HG03108 (cell line): ENCODE data around the gene FPR3.
"Not testable (repeated sequence)": the region's sequence is repeated elsewhere in the genome, so short reads cannot be mapped to it uniquely, and the experiment has no call there.

Experiments
- ATAC-seq: cut with Tn5 transposase; IDR thresholded peaks from one replicate; pipeline ENCODE4 v1.9.1; 2021; ENCODE audit warnings: moderate library complexity; ENCODE audit not compliant: unreplicated experiment

FPR3 gene, protein sequence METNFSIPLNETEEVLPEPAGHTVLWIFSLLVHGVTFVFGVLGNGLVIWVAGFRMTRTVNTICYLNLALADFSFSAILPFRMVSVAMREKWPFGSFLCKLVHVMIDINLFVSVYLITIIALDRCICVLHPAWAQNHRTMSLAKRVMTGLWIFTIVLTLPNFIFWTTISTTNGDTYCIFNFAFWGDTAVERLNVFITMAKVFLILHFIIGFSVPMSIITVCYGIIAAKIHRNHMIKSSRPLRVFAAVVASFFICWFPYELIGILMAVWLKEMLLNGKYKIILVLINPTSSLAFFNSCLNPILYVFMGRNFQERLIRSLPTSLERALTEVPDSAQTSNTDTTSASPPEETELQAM

DNA sequence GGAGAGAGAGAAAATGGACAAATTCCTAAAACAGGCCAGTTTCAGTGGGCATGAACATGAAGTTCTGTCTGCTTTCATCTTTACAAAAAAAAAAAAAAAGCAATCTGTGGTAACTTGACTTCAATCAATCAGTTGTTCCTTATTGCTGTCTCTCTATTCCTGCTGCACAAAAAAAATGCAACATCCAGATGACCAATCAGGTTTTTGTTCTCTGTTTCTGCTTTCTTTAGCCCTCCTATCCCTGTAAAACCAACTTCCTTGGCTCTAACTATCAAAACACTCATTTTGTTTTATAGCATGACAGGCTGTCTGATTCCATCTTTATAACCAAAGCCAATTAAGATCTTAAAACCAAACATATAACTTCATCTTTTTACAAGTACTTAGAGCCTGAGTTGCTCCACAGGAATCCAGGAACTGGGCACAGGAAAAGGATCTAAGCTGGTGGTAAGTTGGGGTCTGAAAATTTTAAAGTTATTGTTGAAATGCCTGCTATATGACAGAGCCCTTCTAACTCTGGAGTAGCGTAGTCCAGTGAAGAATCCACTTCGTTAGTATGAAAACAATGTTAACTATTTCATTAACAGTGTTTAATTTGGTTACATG lies at the start of gene FPR3:
TSS of gene FPR3 (plus strand) at position 273 of the 606 bp plus-strand sequence. CDS start 28,592 bp downstream, outside the sequence.
- no peak for ATAC-seq

DNA sequence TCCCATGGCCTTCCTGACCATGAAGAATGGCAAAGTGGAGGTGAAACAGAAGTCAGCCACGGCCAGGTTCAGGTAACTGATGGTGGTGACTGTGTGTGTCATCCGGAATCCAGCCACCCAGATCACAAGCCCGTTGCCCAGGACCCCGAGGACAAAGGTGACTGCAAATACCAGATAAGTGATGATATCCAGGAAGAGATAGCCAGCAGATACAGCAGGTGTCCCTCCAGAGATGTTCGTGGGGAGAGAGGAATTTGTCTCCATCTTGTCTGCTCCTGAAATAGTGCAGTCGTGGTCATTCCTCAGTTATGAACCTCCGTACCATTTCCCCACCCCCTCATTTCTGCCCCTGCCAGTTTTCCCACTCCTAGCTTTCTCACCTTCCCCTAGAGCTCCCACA lies 48.2 kb upstream of the FPR3 start:
- ATAC-seq: no peak

- ATAC-seq: no peak
Observed at GRCh38 chr19:51749979-51750378, 45.0 kb upstream of the FPR3 start.

DNA sequence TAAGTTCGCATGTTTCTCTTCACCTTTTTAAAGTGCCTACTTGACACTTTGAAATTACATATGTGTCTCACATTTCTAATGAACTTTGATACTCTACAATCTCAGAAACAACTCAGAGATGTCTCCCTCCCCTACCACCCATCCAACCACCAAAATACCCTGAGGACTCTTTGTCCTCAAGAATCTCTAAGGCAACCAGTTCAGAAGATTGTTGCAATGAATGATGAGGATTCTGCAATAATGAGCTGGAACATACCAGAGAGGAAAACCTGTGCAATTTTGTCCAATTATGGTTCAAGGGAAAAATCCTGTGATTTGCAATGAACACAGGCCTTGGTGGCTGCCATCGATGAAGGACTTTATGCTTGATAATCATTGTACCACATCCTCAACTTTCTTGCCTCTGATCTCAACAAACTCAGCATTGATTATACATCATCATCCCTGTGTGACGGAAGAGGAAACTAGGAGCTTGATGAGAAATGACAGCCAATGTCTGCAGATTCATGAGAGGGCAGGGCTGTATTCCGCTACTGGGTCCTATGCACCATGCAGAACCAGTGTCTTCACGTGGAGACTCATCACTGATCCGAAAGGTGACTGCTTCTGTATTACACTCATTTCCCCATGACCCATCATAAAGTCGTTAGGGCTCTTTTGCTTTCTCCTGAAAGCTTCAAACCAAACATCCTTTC lies 44.4 kb upstream of the FPR3 start:
- no peak for ATAC-seq

DNA sequence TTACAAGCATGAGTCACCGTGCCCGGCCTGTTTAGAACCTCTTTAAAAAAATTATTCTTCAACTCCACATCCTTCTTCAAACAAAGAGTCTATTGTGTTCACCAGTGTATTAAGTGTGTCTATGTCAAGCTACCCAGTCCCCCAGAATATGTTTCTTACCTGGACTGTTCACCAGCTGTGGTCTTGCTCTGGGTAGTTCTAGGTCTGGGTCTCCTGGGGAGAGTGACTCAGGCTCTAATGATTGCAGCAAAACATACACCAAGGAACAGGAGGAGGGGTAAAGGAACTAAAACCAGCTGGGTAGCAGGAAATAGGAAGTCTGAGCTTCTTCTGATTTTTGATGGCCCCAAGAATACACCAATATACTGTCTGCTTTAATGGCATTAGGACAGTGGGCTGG lies 43.3 kb upstream of the FPR3 start, which contains the start of gene FPR1:
TSS of gene FPR1 (minus strand) at position 224 of the 400 bp plus-strand sequence. CDS start 4,884 bp downstream, outside the sequence.
- no peak for ATAC-seq

- no peak for ATAC-seq
Observed at GRCh38 chr19:51754109-51754508, 40.8 kb upstream of the FPR3 start.

- no peak for ATAC-seq
Observed at GRCh38 chr19:51754770-51755169, 40.2 kb upstream of the FPR3 start.

DNA sequence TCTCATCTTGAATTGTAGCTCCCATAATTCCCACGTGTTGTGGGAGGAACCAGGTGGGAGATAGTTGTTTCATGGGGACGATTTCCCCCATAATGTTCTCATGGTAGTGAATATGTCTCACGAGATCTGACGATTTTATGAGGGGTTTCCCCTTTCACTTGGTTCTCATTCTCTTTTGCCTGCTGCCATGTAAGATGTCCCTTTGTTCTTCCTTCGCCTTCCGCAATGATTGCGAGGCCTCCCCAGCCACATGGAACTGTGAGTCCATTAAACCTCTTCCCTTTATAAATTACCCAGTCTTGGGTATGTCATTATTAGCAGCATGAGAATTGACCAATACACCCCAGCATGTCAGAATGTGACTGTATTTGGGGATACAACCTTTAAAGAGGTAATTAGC lies 39.4 kb upstream of the FPR3 start:
- no peak for ATAC-seq

DNA sequence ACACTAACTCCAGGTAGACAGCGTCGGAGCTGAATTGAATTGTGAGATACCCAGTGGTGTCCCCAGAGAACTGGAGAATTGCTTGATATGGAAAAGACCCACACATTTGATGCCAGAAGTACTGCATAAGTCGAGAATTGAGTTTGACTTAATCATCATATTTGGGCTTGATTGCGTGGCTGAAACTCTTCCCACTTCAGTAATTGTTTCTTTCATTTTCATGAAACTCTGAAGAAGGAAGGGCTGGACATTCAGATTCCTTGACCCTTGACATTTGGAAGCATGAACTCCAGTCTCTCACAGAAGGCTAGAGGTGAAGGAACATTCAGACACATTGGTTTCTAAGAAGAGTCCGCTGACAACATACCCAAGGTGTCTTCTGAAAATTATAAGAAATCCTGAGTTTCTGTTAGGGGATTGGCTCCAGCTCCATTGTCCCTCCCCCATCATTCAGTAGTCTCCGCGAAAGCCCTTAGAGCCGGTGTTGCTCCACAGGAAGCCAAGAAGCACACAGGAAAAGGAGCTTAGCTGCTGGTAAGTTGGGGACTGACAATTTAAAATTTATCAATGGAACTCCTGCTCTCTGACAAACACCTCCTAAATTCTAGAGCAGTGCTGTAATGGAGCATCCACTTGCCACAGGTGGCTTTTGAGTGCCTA lies 34.1 kb upstream of the FPR3 start, which contains the start of gene FPR2:
TSS of gene FPR2 (plus strand) at position 484 of the 660 bp plus-strand sequence. CDS start 7,479 bp downstream, outside the sequence.
- no peak for ATAC-seq

DNA sequence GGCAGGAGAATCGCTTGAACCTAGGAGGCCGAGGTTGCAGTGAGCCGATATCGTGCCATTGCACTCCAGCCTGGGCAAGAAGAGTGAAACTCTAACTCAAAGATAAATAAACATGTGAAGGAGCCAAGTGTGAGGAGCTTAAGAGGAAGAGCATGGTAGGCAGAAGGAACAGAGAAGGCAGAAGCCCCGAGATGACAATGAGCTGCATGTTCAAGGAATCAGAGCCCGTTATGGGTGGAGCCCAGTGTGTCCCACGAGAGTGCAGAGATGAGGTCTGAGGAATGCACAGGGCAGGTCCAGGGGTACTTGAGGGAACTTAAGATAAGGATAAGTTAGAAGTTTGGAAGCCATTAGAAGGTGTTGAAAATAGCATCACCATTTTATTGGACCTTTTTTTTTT lies 33.3 kb upstream of the FPR3 start:
- no peak for ATAC-seq

- ATAC-seq: no peak
Observed at GRCh38 chr19:51765086-51765485, 29.9 kb upstream of the FPR3 start.

DNA sequence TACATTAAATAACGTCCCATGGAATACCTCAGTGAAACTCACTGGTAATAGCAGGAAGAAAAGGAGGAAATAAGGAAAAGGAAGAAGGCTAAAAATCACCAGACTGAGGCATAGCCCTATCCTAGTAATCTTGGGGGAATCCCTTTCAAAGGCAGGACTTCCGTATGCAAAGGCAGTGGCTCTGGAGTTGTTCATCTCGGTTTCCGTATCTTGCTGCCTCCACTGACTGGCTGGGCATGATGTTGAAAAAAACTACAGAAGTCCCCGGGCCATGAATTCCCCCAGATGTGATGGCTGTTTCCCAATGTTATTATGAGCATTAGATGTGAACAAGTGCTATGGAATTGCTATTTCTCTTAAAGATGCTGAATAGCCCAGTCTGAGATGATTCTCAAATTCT lies 28.5 kb upstream of the FPR3 start:
- ATAC-seq: no peak

DNA sequence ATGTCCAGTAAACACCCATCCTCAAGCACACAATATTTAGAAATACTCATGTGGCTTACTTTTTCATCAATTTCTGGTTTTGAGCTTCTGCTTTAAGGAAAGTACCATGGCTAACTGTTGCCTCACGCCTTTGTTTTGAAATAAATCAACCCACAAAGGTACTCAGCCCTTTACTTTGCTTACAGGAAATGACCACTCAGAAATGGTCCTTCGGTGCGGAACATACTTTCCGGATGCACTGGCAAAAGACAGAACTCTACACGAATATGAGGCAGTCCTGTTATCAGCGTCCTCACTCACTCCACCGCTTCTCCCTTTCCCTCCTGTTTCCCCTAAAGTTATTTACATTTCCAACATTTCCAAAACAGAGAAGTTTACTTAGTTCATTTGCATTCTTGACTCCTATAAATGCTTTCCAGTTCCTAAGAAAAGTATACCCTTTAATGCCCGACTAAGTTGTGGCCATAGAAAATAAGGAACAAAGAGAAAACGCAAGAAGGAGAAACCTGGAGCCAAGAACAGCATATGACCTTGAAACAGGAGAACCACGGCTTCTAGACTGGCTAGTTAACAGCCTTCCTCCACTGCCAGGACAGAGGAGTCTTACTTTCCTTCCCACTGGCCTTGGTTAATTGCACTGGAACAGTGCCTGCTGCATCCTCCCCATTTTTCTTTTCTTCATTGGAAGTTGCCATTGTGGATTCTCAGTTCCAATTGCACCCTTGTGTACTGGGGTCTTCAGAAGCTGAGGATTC lies 23.4 kb upstream of the FPR3 start:
- ATAC-seq: no peak

GRCh38 chr19:51772977-51773376 lies 22.0 kb upstream of the FPR3 start:
- ATAC-seq: no peak

- ATAC-seq: not testable (repeated sequence)
Observed at GRCh38 chr19:51776561-51776960, 18.4 kb upstream of the FPR3 start.

DNA sequence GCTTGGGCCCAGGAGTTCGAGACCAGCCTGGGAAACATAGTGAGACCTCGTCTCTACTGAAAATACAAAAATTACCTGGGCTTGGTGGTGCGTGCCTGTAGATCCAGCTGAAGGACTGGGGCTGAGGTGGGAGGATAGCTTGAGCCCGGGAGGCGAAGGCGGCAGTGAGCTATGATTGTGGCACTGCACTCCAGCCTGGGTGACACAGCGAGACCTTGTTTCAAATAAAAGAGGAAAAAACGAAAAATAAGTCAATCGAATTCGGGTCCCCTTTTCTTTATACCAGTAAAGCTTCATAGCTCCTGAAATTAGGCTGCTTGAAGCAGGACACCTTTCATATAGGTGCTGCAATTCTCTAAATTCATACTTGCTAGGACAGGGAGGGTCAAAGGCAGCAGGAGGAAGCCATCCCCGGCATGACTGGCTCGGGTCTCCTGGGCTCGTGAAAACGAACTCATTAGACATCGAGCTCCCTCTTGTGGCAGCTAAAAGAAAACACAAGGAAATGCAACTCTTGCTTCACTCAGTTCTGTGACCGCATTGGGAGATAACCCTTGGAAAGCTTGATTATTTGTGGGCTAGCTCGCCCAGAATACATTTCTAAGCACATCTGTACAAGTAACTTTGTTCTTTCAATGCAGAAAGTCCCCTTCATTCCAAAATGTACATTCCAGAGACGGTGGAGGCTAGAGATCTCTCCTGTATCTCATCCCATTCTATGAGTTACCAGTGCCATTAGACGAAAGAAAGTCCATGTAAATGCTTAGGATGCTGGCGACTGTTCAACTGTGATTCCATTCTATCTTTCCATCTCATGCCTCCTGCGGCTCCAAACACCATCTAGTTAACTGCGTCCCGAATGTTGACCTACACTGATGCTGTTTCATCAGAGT lies 17.1 kb upstream of the FPR3 start:
- ATAC-seq: no peak

DNA sequence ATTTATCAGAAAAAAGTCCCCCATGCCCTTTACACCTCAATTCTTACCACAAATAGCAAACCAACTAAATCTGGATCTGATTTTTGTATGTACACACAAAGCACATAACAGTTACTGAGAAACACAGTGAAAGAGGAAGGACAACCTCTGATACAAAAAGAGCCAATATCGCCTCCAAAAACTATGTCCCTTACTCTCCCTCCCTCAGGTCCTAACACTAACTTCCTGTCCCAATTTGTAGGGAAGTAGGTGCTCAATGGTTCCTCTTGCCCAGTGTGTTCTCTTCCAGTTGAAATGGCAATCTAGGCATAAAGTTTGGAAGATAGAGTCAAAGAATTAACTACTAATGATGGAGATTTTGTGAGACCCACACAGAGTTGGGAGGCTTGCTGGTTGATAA lies 15.8 kb upstream of the FPR3 start:
- ATAC-seq: no peak

DNA sequence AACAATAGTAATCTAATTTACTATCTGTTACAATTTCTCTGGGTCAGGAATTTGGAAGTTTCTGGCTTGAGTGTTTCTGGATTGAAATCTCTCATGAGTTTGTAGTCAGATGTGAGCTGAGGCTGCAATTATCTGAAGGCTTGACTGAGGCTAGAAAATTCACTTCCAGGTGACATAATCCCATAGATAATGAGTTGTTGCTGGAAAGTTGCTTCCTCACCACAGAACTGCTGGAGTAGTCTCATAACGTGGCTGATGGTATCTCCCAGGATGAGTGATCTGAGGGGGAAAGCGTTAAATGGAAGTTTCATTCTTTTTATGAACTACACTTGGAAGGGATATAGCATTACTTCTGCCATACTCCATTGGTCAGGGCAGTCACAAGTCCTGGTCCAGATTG lies 15.3 kb upstream of the FPR3 start:
- no peak for ATAC-seq

DNA sequence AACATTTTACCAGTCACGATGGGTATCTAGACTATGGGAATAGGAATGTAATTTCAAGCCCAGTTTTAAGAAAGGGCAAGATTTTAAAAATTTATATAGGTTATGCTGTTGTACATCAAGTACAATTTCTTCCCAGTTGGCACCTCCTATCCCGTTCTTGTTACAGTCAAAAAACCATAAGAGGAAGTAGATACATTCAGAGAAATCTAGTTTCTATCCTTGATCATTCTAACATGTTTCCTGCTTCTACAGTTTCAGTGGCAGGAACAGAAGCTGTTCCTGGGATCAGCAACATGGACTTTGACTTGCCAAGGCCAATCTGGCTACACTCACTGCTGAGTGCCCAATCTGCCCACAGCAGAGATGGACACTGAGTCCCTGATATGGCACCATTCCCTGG lies 14.7 kb upstream of the FPR3 start:
- no peak for ATAC-seq

- no peak for ATAC-seq
Observed at GRCh38 chr19:51781999-51782398, 13.0 kb upstream of the FPR3 start.
